NCI-H2029 (cell line): ENCODE data around the gene SACM1L.
A peak's percentile ranks its signal among the peaks of the same experiment; 100 is the strongest.
"Not testable (repeated sequence)": the region's sequence is repeated elsewhere in the genome, so short reads cannot be mapped to it uniquely, and the experiment has no call there.

ENCODE experiments used
- DNase-seq: peaks from one replicate; lab custom pipeline; 2025; lab: John Stamatoyannopoulos, UW

SACM1L gene

DNA sequence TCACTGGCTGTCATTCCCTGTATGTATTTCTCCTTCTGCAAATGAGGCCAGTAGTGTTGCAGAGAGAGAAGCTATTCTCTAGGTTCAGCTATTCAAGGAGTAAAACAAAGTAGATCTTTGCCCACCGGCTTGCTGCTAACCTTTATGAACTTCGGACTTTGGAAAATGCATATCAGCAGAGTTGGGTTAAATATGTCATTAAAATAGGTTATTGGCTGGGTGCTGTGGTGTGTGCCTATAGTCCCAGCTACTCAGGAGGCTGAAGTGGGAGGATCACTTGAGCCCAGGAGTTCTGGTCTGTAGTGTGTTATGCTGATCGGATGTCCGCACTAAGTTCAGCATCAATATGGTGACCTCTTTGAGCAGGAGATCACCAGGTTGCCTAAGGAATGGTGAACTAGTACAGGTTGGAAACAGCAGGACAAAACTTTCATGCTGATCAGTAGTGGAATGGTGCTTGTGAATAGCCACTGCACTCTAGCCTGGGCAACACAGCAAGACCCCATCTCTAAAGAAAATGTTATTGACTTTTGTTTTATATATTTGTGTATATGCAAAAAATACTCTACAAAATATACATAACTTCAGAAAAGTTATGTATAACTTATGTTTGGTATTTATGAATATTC lies 53.4 kb downstream of the SACM1L start:
- DNase-seq, result no peak

DNA sequence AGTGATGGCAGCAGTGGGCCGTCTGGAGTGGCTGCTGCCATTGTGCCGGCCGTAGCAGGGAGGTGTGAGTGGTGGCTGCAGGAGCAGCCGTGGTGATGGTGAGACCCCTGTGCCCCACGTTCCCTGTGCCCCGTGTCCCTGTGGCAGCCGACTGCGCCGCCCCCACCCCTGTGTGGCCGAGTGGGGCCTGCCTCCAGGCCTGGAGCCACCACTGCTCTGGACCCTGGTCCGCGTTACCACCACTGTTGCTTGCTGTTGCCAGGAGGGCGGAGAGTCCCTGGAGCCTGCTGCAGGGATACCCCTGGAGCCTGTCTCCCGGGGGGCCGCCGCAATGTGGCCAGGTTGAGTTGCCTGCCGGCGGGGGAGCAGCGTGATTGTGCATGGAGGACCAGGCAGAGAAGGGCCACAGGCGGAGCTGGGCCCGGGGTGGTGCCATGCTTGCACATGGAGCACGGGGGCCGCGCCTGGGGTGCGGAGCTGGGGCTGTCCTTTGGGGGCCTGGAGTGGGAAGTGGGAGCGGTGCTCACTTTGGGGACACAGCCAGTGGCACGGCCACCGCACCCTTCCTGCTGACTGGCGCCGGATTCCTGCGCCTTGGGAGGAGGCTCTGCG lies 57.1 kb downstream of the SACM1L start:
- no peak for DNase-seq

DNA sequence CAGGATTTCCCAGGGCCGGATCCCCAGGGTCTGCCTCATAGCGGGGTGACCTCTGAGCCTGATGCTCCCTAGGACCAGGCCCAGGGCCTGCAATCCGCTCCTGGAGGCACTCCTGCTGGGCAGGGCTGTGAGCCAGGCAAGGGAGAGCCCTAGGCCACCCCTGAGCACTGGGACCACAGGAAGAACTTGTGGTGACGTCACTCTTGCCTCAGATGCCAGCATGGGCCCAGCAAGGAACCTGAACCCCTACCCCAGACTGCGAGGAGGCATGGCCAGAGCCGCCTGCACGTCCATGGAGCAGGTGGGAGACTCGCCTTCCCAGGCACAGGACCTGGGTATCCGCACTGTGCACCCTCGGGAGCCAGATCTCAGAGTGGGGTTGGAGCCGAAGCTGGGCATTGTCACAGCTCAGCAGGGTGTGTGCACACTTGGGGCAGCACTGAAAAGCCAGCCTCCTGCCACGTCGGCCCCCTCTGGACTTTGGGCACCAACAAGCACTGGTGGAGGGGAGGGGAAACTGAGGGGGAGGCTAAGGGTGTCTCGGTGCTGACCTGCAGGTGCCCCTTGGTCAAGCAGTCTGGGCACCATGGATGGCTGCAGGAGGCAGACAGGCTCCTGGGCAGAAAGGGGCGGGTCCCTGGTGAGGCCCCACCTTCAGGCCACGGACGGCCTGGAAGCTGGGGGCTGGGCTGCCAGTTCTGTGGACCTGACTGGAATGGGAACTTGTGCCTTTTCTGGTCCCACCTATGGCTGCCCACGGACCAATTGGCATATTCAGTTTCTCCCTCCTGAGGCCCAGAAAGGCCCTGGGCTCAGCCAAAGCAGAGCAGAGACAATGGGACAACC lies 57.8 kb downstream of the SACM1L start:
- DNase-seq, result no peak

DNA sequence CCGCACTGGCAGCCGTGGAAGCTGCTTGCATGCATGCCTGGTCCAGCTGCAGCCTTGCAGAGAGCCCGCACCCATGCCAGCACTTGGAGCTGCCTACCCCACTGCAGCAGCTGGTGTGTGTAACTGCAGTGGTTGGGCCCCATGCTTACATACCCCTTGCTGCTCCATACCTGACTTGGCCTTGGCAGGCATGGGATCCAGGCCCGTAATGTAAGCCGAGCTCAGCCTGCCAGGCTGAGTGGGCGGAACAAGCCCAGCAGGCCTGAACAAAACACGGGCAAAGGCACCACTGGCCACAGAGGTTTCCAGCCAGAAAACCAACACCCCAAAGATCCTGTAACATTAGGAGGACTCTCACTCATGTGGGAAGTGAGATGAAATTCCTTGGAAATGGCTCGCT lies 58.9 kb downstream of the SACM1L start:
- no peak for DNase-seq

DNA sequence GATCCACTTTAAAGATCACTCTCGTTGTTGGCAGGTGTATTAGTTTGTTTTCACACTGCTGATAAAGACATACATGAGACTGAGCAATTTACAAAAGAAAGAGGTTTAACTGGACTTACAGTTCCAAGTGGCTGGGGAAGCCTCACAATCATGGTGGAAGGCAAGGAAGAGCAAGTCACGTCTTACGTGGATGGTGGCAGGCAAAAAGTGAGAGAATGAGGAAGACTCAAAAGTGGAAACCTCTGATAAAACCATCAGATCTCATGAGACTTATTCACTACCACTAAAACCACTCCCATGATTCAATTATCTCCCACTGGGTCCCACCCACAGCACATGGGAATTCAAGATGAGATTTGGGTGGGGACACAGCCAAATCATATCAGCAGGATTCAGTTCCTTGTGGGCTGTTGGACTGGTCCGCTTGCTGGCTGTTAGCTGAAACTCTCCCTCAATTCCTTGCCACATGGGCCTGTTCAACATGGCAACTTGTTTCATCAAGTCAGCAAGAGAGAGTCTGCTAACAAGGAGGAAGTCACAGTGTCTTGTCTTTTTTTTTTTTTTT lies 59.9 kb downstream of the SACM1L start:
- DNase-seq, result not testable (repeated sequence)

DNA sequence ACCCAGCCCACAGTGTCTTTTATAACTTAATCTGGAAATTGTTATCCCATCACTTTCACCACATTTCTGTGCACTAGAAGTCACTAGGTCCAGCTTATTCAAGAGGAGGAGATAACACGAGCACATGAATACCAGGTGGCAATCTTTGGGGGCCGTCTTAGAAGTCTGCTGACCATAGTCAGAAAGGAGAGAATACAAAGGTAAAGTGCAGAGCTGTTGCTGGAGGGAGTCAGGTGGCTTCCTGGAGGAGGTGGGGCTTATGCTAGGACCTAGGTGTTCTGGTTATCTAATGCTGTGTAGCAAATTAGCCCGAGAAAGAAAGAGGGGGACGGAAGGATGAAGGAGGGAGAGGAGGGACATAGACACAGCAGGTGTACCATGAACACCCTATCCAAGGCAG lies 60.7 kb downstream of the SACM1L start:
- no peak for DNase-seq

DNA sequence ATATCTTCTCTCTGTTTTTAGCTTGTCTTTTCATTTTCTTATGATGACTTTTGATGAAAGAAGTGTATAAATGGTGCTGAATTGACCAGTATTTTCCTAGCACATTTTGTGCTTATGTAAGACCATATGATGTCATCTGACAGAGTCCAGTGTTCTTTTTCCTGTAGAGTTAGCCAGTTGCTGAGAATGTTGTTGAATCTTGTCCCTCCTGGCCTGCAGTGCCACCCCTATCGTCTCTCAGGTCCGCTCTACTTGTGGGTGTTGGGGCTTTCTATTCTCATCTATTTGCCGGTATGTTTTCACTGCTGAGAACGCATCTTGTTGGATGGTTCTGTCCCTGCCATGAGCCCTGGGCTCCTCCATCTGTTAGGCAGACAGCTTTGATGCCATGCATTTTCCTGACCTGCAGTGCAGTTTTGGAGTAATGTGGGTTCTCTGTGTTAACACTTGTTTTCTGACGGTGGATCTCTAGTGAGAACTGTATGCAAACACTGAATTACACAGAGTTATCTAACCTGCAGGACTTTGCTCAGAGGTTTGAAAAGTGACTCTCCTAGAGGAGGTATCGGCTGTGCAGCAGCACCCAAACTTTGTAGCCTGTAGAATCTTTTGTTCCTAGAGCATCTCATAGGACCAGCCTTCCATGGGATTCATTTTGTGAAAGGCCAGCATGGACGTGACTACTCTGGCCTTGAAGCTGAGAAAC lies 62.5 kb downstream of the SACM1L start:
- no peak for DNase-seq

DNA sequence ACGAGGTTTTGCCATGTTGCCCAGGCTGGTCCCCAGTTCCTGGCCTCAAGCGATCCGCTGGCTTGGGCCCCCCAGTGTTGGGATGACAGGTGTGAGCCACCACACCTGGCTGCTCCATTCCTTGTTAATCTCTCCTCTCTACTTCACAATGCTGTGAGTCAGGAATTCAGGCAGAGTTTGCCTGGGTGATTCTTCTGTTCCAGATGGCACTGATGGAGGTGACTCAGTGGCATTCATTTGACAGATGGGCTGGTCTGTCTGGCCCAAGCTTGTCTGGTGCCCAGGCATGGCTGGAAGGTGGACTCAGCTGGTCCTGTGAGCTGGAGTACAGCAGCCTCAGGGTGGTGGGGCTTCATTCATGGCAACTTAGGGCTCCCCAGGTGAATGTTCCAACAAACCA lies 63.9 kb downstream of the SACM1L start:
- DNase-seq, result no peak

DNA sequence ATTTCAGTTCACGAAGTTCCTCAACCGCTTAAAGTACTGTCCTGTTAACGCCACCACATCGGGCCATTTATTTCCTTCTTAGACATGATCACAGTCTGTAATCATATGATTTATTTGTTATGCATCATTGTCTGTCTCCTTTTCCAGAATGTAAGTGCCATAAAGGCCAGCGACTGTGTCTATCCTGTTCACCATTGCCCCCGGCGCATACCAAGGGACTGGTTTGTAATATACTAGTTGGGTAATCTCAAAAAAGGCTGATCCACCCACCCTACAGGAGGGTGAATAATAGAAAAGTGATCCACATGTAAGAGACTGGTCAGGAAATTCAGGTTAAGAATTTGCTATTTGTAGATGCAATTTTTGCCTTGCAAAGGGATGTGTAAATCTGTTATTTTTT lies 65.3 kb downstream of the SACM1L start:
- no peak for DNase-seq

DNA sequence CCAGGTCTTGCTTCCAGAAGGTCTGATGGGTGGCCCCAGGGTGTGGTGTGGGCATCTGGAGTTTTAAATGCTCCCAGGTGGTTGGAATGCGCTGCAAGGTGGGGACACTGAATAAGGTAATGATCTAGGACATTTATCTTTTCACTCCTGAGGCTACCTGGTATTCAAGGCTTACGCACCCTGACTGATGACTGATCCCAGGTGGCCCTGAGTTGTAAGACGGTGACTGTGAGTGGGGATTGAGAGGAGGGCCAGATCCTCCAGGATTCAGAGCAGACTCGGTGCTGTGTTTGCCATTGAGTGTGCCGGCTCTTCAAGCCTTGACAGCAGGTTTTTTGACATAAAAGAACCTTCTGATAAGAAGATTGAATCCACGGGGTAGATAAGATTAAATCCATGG lies 66.9 kb downstream of the SACM1L start:
- no peak for DNase-seq

DNA sequence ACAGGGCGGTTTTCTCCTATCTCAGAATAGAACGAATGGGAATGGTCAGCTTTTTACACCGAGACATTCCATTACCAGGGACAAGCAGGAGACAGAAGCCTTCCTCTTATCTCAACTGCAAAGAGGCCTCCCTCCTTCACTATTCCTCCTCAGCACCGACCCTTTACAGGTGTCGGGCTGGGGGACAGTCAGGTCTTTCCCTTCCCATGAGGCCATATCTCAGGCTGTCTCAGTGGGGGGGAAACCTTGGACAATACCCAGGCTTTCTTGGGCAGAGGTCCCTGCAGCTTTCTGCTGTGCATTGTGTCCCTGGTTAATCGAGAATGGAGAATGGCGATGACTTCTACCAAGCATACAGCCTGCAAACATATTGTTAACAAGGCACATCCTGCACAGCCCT lies 67.9 kb downstream of the SACM1L start:
- DNase-seq, result not testable (repeated sequence)

DNA sequence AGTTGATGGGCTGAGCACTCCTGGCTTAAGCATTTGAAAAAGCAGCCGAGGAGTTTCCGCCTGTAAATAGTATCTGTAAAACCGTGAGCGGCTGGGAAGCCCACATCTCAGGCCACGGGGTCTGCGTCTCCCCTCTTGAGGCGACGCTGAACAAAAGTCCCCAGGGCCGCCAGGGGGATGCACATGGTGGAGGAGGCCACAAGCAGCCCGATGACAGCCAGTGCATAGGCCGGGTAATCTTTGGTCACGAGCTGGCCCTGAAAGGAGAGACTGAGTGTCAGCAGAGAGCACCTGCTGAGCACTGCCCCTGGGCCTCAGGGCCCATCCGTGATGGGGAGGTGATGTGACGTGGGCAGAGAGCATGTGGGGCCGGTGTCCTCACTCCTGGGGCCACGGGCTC lies 69.7 kb downstream of the SACM1L start:
- DNase-seq, result no peak

DNA sequence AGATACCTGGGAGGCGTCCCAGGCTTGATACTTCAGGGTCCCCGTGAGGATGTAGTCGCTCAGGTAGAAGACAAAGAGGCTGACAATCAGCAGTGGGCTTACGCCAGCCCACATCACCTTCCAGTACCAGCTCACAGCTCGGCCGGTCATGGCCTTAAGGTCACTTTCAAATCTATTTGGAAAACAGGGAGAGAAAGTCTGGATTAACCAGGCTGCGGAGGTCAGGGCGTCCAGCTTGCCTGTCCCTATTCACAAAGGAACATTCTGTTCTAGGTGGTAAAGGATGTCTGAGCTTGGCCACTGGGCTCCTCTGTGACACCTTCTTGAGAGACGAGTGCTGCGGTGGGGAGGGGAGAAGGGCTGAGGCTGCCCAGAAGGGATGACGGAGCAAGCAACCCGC lies 70.7 kb downstream of the SACM1L start:
- DNase-seq, result no peak

DNA sequence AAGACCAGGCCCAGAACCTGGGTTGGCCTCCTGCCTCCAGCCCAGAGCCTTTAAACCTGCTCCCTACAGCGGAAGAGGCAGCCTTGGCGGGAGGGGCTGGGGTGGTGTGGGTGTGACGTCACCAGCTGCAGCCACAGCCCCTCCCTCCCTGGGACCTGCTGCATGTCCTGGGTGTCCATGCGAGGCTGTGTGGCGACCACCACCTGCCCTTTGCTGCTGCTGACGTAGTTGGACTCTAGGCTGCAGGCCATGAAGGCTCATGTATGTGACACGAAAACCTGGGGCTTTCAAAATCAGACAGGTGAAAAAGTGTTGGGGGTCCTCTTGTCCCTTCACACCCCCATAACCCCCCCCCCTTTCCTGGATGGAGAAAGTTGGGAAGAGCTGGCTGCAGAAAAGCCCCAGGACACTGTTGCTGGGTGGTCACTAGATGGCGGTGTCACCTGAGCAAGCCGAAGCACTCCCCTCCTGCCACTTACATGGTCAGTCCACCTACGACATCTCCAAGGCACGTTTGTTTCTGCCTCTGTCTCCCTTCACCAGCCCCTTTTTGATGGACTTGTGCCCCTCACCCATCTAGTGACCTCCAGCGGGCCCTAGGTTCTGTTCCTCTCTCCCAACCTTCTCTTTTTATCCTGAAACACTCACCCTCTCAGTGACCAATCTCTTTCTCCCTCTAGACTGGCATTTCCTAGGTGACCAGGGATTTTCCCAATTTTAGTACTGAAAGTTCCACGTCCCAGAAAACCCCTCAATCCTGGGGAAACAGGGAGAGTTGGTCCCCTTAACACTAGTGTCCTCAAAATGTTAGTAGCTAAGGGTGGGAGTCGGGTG lies 71.9 kb downstream of the SACM1L start:
- DNase-seq, result peak; percentile 66

DNA sequence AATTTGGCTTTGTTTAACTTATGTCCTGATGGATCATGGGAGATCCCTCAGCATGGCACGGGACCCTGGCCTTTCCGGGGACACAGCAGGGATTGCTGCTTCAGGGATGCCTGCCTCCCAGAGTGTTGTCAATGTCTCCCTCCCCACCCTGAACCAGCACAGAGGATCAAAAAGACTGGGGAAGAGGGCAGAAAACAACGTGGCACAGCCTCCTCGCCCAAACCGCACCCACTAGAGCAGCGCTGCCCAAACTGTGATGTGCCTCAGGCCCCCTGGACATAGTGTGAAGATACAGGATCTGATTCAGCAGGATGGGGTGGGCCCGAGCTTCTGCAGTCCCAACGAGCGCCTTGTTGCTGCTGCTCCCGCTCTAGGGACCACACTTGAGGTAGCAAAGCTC lies 72.6 kb downstream of the SACM1L start:
- DNase-seq, result no peak

DNA sequence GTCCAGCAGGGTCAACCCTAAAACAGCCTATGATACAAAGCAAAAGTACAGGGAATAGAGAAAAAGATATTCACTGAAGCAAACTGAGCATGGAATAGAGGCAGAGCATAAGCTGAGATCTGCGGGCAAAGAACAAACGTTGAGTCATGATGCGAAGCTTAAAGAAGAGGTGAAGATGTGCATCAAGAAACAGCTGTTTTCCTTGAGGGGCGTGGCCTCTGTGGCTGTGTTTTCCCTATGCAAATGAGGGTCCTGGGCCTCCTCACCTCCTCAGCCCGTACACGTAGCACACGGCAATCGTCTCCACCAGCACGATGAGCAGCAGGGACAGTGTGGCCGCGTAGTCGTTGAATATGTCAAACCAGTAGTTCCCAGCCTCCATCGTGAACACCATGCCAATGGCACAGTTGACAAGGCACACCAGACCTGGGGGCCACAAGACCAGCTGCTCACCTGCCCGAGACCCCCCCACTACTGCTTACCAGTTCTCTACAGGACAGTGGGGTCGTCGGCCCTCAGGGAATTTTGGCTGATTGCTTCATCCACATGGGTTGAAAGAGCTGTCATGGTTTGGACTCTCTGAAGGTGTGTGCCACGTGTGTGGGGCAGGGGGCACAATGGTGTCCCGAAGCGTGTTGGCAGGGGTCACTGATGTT lies 73.6 kb downstream of the SACM1L start:
- no peak for DNase-seq

DNA sequence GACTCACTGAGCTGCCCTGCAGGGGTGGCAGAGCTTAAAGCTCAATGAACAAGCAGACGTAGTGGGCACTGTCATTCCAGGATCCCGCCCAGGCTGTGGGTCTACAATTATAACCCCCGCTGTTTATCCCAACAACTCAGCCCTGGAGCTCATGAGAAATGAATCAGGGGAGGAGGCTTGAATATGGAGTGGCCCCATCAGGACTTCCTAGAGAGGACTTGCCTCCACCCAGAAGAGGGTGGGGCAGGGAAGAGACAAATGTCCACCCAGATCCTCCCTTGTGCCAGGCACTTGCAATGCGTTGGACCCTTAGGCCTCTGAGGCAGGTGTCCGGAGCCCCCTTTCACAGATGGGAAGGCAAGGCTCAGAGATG lies 74.1 kb downstream of the SACM1L start:
- DNase-seq, result no peak

DNA sequence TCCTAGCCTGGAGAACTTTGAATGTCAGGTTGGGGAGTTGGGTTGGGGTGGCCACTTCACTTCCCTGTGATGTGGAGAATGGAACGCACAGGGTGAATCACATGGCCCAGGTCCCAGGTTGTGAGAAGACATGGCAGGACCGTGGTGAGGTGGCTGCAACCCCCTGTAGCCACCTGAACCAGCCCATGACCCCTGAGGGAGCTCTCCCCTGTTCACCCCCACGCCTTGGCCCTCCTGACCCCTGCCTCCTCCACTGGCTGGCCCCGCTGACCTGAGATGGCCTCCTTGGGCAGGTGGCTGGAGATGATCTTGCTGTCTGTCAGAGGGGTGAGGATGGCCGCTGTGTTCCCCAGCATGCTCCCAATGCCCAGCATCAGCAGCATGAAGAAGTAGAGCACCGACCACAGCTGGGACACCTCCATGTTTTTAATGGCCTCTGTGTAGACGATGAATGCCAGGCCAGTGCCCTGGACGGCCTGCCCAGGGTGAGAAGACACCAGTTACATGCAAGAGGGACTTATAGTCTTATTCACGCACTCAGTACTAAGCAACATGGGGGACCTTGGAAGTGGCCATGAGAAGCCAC lies 76.2 kb downstream of the SACM1L start:
- no peak for DNase-seq

DNA sequence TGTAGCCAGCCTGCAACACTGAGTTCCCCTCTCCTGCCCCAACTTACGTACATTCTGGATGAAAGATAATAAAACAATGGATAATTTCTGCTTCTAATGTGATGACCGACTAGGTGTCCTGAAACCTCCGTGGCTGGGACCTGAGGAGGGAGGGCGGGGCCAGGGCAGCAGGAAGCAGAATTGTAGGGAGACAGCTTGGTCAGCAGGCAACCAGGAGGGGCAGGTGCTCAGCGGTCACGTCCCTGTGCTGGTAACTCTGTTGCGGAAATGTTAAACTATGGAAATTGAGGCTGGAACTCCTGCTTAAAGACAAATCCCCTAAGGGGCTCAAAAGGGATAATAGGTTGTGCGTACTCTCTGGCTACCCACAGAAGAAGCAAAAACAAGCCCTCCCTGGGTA lies 76.8 kb downstream of the SACM1L start:
- no peak for DNase-seq

DNA sequence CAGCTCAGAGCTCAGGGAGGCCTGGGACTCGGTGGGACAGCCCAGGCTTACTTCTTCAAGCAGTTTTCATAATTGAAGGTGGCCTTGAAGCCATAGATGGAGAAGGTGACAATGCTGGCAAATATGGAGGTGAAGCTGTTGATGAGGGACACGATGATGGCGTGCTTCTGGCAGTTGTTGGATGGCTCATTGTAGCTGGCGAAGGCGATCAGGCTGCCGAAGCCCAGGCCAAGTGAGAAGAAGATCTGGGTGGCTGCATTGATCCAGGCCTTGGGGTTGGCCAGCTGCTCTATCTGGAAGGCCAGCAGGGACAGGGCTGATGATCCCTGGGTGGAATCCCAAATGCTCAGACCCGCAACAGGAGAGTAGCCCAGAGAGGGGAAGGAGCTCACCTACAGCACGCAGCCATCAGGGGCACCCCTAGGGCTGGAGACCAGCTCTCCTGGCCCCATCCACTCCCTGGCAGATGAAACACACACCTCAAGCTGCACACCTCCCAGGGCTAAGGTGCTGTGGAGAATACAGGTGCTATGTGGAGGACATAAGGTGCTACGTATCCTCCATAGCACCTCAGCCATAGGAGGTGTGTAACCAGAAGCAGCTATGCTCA lies 82.1 kb downstream of the SACM1L start:
- DNase-seq, result no peak
